GM12878 (cell line): ENCODE measurements around the gene MGLL. TPM values are rescaled to one million over a fixed set of nuclear protein-coding genes. Genes with fewer than 3 reads are reported as not detected.

ENCODE experiments used
- ASH2L ChIP-seq: fragments of 300-600, 200-600 bp; sonication (generic); IDR thresholded peaks from 2 replicates; pipeline ENCODE4 v1.6.1; 2017; ENCODE audit warnings: low read depth, mild to moderate bottlenecking, borderline replicate concordance
- ATF2 ChIP-seq: IDR thresholded peaks from 2 replicates; pipeline ENCODE4 v1.6.1; 2012; ENCODE audit warnings: low read length, inconsistent platforms
- BCL11A ChIP-seq: IDR thresholded peaks from 2 replicates; pipeline ENCODE4 v1.6.1; 2011; ENCODE audit warnings: low read depth, low read length
- FOS ChIP-seq: IDR thresholded peaks from 3 replicates; pipeline ENCODE4 v1.6.1; 2011; ENCODE audit warnings: borderline replicate concordance; ENCODE audit not compliant: insufficient read length; ENCODE audit errors: extremely low read depth
- FOXM1 ChIP-seq: IDR thresholded peaks from 2 replicates; pipeline ENCODE4 v1.6.1; 2012; ENCODE audit warnings: low read depth, mild to moderate bottlenecking, inconsistent platforms, low read length, moderate library complexity
- IKZF2 ChIP-seq, 2 experiments: fragments of 450-650 bp; IDR thresholded peaks; 2 replicates each; pipeline ENCODE4 v1.6.1; 2017; ENCODE audit warnings: mild to moderate bottlenecking in 2 of 2, moderate library complexity in 2 of 2
- KAT2A ChIP-seq: conservative IDR thresholded peaks from 2 replicates; pipeline ENCODE4 v1.6.1; 2011; ENCODE audit warnings: low read depth, low read length; ENCODE audit not compliant: control insufficient read depth
- NFIC ChIP-seq: IDR thresholded peaks from 2 replicates; pipeline ENCODE4 v1.6.1; 2012; ENCODE audit warnings: low read depth, mild to moderate bottlenecking, inconsistent platforms, low read length, moderate library complexity
- STAT1 ChIP-seq: fragments of 450-650 bp; conservative IDR thresholded peaks from 2 replicates; pipeline ENCODE4 v1.6.1; 2014; ENCODE audit warnings: antibody characterized with exemption, mild to moderate bottlenecking
- ZBED1 ChIP-seq: IDR thresholded peaks from 2 replicates; pipeline ENCODE4 v1.6.1; 2016; ENCODE audit warnings: borderline replicate concordance
- ZBTB11 ChIP-seq: fragments of 450-650 bp; formaldehyde crosslinking; IDR thresholded peaks from 2 replicates; pipeline ENCODE4 v1.5.0; 2022; ENCODE audit warnings: mild to moderate bottlenecking, missing genetic modification characterization
- polyA plus RNA-seq, 11 experiments: library from polyadenylated mRNA; depleted of rRNA in 4 of 11; unstranded in 6 of 11; stranded (reverse) in 5 of 11; fragments of >200 nt; fragmentation: Nextera tagmentation in 4 of 11; fragmentation: Illumina TruSeq in 1 of 11; extraction: Ambion mirVana in 4 of 11; extraction: Trizol in 1 of 11; gene quantifications; 1 replicate in 1 of 11; 2 replicates in 10 of 11; pipeline versions ENCODE4 v1.2.1 to v1.2.3, GENCODE V29; 2011 to 2016; ENCODE audit warnings: inconsistent platforms in 2 of 11, missing spikeins in 2 of 11, low read depth in 1 of 11
- total RNA-seq, 4 experiments: library from RNA; depleted of rRNA in 3 of 4; stranded (reverse); fragments of >200 nt in 3 of 4; fragmentation: Illumina TruSeq in 1 of 4; extraction: Trizol in 1 of 4; gene quantifications; 2 replicates each; pipeline versions ENCODE4 v1.2.1 to v1.2.3, GENCODE V29; 2013 to 2021
- TF ChIP-seq, protein P1 (sequence below): fragments of 450-650 bp; IDR thresholded peaks from 2 replicates; pipeline ENCODE4 v1.6.1; 2017; ENCODE audit warnings: mild to moderate bottlenecking, moderate library complexity
- TF ChIP-seq, protein P2 (sequence below): fragments of 150-350 bp; IDR thresholded peaks from 2 replicates; pipeline ENCODE4 v1.6.1; 2016; ENCODE audit warnings: low read depth, low read length

Gene MGLL
- total and polyA plus RNA-seq, 10 of the 15 experiments (the other 5 are each of a cell fraction or from before 2014, with no cell fraction given) = 44.9 to 177 (median 72.9) TPM

DNA sequence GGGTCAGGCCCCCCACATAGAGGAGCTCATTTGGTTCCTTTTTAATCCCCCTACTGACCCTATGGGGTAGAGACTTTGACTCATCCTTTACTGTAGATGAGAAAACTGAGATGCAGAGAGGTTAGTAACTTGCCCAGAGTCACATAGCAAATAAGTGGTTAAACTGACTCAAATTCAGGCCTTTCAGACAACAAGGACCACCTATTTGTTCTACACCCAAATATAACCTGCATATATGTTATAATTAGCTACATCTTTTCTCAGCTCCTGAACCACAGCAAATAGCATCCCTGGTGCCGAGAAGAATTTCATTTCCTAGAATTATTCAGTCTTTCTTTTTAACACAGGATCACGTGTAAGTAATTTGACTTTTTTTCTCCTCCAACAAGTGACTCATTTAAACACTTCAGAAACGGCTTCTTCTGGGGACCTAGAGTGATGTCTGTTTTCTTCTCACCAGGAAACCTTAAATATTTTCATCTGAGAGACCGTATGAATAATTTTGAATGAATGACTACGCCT lies 57.4 kb downstream of the MGLL start (continued):
- TF ChIP-seq ATF2 (peak; percentile 81), NFIC (peak; percentile 95), ZBED1 (peak; percentile 65; the same call in 1 of the 2 replicates), ASH2L (no peak), FOXM1 (peak; percentile 80), ZBTB11 (CRISPR knock-in tag) (no peak), IKZF2 (IDR thresholded peaks at IDR 0.05) (peak in 1 of 2 experiments; percentile 56; a peak in 3 of 4 replicates), KAT2A (no peak), STAT1 (no peak), FOS (no peak), BCL11A (peak; percentile 27; the same call in 1 of the 2 replicates)
- TF ChIP-seq, protein P1, sequence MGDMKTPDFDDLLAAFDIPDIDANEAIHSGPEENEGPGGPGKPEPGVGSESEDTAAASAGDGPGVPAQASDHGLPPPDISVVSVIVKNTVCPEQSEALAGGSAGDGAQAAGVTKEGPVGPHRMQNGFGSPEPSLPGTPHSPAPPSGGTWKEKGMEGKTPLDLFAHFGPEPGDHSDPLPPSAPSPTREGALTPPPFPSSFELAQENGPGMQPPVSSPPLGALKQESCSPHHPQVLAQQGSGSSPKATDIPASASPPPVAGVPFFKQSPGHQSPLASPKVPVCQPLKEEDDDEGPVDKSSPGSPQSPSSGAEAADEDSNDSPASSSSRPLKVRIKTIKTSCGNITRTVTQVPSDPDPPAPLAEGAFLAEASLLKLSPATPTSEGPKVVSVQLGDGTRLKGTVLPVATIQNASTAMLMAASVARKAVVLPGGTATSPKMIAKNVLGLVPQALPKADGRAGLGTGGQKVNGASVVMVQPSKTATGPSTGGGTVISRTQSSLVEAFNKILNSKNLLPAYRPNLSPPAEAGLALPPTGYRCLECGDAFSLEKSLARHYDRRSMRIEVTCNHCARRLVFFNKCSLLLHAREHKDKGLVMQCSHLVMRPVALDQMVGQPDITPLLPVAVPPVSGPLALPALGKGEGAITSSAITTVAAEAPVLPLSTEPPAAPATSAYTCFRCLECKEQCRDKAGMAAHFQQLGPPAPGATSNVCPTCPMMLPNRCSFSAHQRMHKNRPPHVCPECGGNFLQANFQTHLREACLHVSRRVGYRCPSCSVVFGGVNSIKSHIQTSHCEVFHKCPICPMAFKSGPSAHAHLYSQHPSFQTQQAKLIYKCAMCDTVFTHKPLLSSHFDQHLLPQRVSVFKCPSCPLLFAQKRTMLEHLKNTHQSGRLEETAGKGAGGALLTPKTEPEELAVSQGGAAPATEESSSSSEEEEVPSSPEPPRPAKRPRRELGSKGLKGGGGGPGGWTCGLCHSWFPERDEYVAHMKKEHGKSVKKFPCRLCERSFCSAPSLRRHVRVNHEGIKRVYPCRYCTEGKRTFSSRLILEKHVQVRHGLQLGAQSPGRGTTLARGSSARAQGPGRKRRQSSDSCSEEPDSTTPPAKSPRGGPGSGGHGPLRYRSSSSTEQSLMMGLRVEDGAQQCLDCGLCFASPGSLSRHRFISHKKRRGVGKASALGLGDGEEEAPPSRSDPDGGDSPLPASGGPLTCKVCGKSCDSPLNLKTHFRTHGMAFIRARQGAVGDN = 0 out of 2 replicates have a peak, but pooled peaks have one; percentile 11
- TF ChIP-seq, protein P2, sequence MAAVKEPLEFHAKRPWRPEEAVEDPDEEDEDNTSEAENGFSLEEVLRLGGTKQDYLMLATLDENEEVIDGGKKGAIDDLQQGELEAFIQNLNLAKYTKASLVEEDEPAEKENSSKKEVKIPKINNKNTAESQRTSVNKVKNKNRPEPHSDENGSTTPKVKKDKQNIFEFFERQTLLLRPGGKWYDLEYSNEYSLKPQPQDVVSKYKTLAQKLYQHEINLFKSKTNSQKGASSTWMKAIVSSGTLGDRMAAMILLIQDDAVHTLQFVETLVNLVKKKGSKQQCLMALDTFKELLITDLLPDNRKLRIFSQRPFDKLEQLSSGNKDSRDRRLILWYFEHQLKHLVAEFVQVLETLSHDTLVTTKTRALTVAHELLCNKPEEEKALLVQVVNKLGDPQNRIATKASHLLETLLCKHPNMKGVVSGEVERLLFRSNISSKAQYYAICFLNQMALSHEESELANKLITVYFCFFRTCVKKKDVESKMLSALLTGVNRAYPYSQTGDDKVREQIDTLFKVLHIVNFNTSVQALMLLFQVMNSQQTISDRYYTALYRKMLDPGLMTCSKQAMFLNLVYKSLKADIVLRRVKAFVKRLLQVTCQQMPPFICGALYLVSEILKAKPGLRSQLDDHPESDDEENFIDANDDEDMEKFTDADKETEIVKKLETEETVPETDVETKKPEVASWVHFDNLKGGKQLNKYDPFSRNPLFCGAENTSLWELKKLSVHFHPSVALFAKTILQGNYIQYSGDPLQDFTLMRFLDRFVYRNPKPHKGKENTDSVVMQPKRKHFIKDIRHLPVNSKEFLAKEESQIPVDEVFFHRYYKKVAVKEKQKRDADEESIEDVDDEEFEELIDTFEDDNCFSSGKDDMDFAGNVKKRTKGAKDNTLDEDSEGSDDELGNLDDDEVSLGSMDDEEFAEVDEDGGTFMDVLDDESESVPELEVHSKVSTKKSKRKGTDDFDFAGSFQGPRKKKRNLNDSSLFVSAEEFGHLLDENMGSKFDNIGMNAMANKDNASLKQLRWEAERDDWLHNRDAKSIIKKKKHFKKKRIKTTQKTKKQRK = no peak
